Tongue (tissue), 2 donors: Measurements from ENCODE around the gene NRIP3. TPM values are rescaled to one million over a fixed set of nuclear protein-coding genes. Genes with fewer than 3 reads are reported as not detected.
A peak's percentile ranks its signal among the peaks of the same experiment; 100 is the strongest.

Experiments
- DNase-seq: peaks from one replicate; pipeline ENCODE4 v3.0.0-alpha.2; 2015
- total RNA-seq: library from RNA; depleted of rRNA; stranded (reverse); fragments of >200 nt; gene quantifications from one replicate; pipeline ENCODE4 v1.2.3, GENCODE V29; 2014

The NRIP3 gene
- total RNA-seq = 0.62 TPM

- peak; percentile 83 for DNase-seq
Measured at GRCh38 chr11:9003573-9004182, at the start of gene NRIP3. TSS of gene NRIP3 (minus strand) at chr11:9004001. CDS start at chr11:9003935, 66 bp downstream.

- DNase-seq = no peak
Measured at GRCh38 chr11:9052316-9052715, 48.5 kb upstream of the NRIP3 start.

- DNase-seq = no peak
Measured at GRCh38 chr11:9049959-9050358, 46.2 kb upstream of the NRIP3 start.

- DNase-seq = peak; percentile 90
Measured at GRCh38 chr11:9047964-9048523, 44.2 kb upstream of the NRIP3 start.

- DNase-seq = peak; percentile 80
Measured at GRCh38 chr11:9046481-9046880, 42.7 kb upstream of the NRIP3 start.

GRCh38 chr11:9042488-9042887 is 38.7 kb upstream of the NRIP3 start:
- DNase-seq = no peak

- DNase-seq = no peak
Measured at GRCh38 chr11:9041747-9042146, 37.9 kb upstream of the NRIP3 start.

GRCh38 chr11:9040410-9040809 is 36.6 kb upstream of the NRIP3 start:
- DNase-seq = no peak

GRCh38 chr11:9039863-9040262 is 36.1 kb upstream of the NRIP3 start:
- DNase-seq = no peak

- DNase-seq = no peak
Measured at GRCh38 chr11:9039198-9039597, 35.4 kb upstream of the NRIP3 start.

- DNase-seq = no peak
Measured at GRCh38 chr11:9038541-9038940, 34.7 kb upstream of the NRIP3 start.

- DNase-seq = no peak
Measured at GRCh38 chr11:9037963-9038362, 34.2 kb upstream of the NRIP3 start.

GRCh38 chr11:9037046-9037780 is 33.4 kb upstream of the NRIP3 start:
- no peak for DNase-seq

- DNase-seq = no peak
Measured at GRCh38 chr11:9030601-9031000, 26.8 kb upstream of the NRIP3 start.

GRCh38 chr11:9029422-9029821 is 25.6 kb upstream of the NRIP3 start:
- DNase-seq = no peak

- peak; percentile 40 for DNase-seq
Measured at GRCh38 chr11:9028581-9028980, 24.8 kb upstream of the NRIP3 start.

GRCh38 chr11:9025101-9025850 is 21.5 kb upstream of the NRIP3 start:
- peak; percentile 75 for DNase-seq

GRCh38 chr11:9022961-9023680 is 19.3 kb upstream of the NRIP3 start:
- peak; percentile 30 for DNase-seq

- DNase-seq = no peak
Measured at GRCh38 chr11:9020916-9021315, 17.1 kb upstream of the NRIP3 start.

- DNase-seq = no peak
Measured at GRCh38 chr11:9019861-9020260, 16.1 kb upstream of the NRIP3 start.

GRCh38 chr11:9017773-9018172 is 14.0 kb upstream of the NRIP3 start:
- DNase-seq = peak; percentile 69

GRCh38 chr11:9016916-9017642 is 13.3 kb upstream of the NRIP3 start:
- DNase-seq = no peak
